OCI-LY3 (cell line): ENCODE results near the gene CCNG2.

Experiments
- H2AFZ ChIP-seq: fragments of 200-600, 300-600 bp; shearing (Covaris generic); 2 replicates; pipeline ENCODE4 v1.6.0; 2014; ENCODE audit warnings: antibody characterized with exemption, low read depth, low read length
- H3K27ac ChIP-seq: fragments of 200-600, 300-600 bp; sonication (generic); 2 replicates; pipeline ENCODE4 v1.5.1; 2014; ENCODE audit warnings: mild to moderate bottlenecking, low read length, moderate library complexity, mixed read lengths
- H3K27me3 ChIP-seq: fragments of 200-600, 300-600 bp; sonication (generic); 2 replicates; pipeline ENCODE4 v1.6.1; 2014; ENCODE audit warnings: low read depth, low read length, mixed read lengths
- H3K36me3 ChIP-seq: fragments of 200-600, 300-600 bp; sonication (generic); replicated peaks from 2 replicates; pipeline ENCODE3; 2014; ENCODE audit warnings: low read depth, low read length, mixed read lengths
- H3K4me1 ChIP-seq: fragments of 300-600, 200-600 bp; sonication (generic); 2 replicates; pipeline ENCODE4 v1.6.1; 2014; ENCODE audit warnings: low read length, mixed read lengths
- H3K4me2 ChIP-seq: fragments of 200-600, 300-600 bp; sonication (generic); 2 replicates; pipeline ENCODE4 v1.6.1; 2014; ENCODE audit warnings: low read length, mixed read lengths
- H3K4me3 ChIP-seq: fragments of 300-600, 200-600 bp; sonication (generic); 2 replicates; pipeline ENCODE4 v1.5.1; 2014; ENCODE audit warnings: antibody characterized with exemption, mild to moderate bottlenecking, low read length, moderate library complexity
- H3K79me2 ChIP-seq: fragments of 300-600, 200-600 bp; shearing (Covaris generic); 2 replicates; pipeline ENCODE4 v1.6.1; 2014; ENCODE audit warnings: mild to moderate bottlenecking, low read length, mixed read lengths
- H3K9ac ChIP-seq: fragments of 300-600, 200-600 bp; shearing (Covaris generic); 2 replicates; pipeline ENCODE4 v1.6.0; 2014; ENCODE audit warnings: mild to moderate bottlenecking, low read length, moderate library complexity
- H3K9me3 ChIP-seq: fragments of 200-600, 300-600 bp; shearing (Covaris generic); 2 replicates; pipeline ENCODE4 v1.6.1; 2014; ENCODE audit warnings: low read length, mixed read lengths; ENCODE audit not compliant: insufficient read depth
- H4K20me1 ChIP-seq: fragments of 200-600, 300-600 bp; sonication (generic); 2 replicates; pipeline ENCODE4 v1.6.1; 2016; ENCODE audit warnings: low read length, mixed read lengths; ENCODE audit not compliant: insufficient read depth
- EZH2phosphoT487 ChIP-seq: fragments of 200-600 bp; shearing (Covaris generic); IDR thresholded peaks from 2 replicates; pipeline ENCODE4 v1.6.1; 2018; ENCODE audit warnings: antibody characterized with exemption, mixed run types, low read depth
- TF ChIP-seq, protein P1 (sequence below): fragments of 200-600, 300-600 bp; sonication (generic); IDR thresholded peaks from 2 replicates; pipeline ENCODE4 v1.5.1; 2014; ENCODE audit warnings: antibody characterized with exemption, low read length, low read depth

The CCNG2 gene

DNA sequence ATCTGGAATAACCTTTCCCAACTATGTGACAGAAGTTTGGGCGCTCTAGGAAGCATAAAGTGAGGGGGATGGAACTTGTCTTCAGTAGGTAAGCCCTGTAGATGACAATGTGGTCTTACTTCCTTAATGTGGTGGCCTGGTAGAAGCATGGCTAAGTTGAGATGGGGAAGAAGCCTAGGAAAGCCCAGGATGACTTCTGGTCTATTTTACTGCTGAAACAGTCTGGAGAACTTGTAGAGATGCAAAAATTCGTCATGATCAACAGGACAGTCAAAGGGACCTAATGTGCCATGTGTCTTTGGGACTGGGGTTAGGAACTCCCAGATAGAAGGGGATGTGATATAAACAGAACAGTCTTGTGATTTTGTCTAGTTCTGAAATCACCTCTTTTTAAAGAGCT is 40.8 kb downstream of the CCNG2 start:
- Histone ChIP-seq H3K9me3 (no peaks in the 10 kb centered on the region), H2AFZ (no peak overlapping the region), H3K9ac (no peak overlapping the region), H3K79me2 (no peaks in the 10 kb centered on the region), H3K27me3 (peaks cover 42% of the 10 kb centered on the region), H3K36me3 (no peaks in the 10 kb centered on the region), H3K4me1 (peaks cover 22% of the 10 kb centered on the region), H3K4me3 (no peak overlapping the region), H3K27ac (no peak overlapping the region), H4K20me1 (no peaks in the 10 kb centered on the region), H3K4me2 (no peak overlapping the region)
- TF ChIP-seq EZH2phosphoT487, result no peak
- TF ChIP-seq, protein P1, sequence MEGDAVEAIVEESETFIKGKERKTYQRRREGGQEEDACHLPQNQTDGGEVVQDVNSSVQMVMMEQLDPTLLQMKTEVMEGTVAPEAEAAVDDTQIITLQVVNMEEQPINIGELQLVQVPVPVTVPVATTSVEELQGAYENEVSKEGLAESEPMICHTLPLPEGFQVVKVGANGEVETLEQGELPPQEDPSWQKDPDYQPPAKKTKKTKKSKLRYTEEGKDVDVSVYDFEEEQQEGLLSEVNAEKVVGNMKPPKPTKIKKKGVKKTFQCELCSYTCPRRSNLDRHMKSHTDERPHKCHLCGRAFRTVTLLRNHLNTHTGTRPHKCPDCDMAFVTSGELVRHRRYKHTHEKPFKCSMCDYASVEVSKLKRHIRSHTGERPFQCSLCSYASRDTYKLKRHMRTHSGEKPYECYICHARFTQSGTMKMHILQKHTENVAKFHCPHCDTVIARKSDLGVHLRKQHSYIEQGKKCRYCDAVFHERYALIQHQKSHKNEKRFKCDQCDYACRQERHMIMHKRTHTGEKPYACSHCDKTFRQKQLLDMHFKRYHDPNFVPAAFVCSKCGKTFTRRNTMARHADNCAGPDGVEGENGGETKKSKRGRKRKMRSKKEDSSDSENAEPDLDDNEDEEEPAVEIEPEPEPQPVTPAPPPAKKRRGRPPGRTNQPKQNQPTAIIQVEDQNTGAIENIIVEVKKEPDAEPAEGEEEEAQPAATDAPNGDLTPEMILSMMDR, result no peak

DNA sequence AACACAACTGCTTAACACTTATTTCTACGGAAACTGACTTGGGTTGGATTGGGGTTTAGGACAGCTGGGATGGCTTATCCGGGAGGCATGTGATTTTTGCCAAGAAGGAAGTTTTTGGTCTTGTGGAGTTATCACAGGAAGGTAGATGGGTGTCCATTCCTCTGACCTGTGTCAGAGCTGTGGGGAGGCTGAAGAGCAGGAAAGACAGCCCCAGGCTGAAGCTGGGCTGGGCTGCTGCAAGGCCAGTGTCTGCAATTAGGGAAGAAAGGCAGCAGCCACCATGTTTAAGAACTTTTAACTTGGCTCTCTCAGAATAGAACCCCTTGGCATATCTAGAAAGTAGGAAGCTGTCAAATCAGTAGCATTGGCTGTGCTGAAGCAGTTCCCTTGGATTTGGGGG is 42.3 kb downstream of the CCNG2 start:
- H3K27me3 ChIP-seq, result peaks cover 45% of the 10 kb centered on the region

DNA sequence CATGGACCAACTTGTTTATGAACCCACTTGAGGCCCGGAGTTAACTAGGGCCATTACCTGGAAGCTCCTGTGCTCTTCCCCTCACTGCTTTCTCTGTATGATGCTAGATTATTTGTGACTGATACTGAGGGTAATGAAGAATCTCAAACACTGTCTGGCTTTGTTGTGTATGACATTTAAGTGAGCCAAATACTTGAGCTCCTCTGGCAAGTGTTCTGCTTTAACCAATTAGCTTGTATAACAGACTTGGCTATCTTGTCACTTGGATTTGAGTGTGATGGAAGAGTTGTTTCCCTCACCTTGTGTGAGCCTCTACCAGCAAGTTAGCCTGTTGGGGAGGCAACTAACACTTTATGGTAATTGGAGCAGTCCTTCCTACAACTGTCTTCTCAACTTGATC is 42.7 kb downstream of the CCNG2 start:
- H3K36me3 ChIP-seq, result no peaks in the 10 kb centered on the region
- peaks cover 45% of the 10 kb centered on the region for H3K27me3 ChIP-seq
- no peak overlapping the region for H3K4me3 ChIP-seq
- no peak overlapping the region for H2AFZ ChIP-seq
- no peaks in the 10 kb centered on the region for H3K9me3 ChIP-seq
- no peaks in the 10 kb centered on the region for H4K20me1 ChIP-seq
- H3K27ac ChIP-seq, result no peak overlapping the region
- H3K79me2 ChIP-seq, result no peaks in the 10 kb centered on the region
- no peak overlapping the region for H3K4me2 ChIP-seq
- H3K4me1 ChIP-seq, result peaks cover 14% of the 10 kb centered on the region
- TF ChIP-seq, protein P1, result no peak
- no peak overlapping the region for H3K9ac ChIP-seq

More for the DNA sequence above, 42.3 kb downstream of the CCNG2 start:
- H3K4me3 ChIP-seq, result no peak overlapping the region
- H3K4me1 ChIP-seq, result peaks cover 18% of the 10 kb centered on the region
- H3K4me2 ChIP-seq, result no peak overlapping the region
- no peak overlapping the region for H3K9ac ChIP-seq
- H3K27ac ChIP-seq, result no peak overlapping the region
- H2AFZ ChIP-seq, result no peak overlapping the region
- H3K36me3 ChIP-seq, result no peaks in the 10 kb centered on the region
- TF ChIP-seq, protein P1, result no peak
- no peak for TF ChIP-seq EZH2phosphoT487
- H3K9me3 ChIP-seq, result no peaks in the 10 kb centered on the region
- no peaks in the 10 kb centered on the region for H3K79me2 ChIP-seq
- H4K20me1 ChIP-seq, result no peaks in the 10 kb centered on the region

DNA sequence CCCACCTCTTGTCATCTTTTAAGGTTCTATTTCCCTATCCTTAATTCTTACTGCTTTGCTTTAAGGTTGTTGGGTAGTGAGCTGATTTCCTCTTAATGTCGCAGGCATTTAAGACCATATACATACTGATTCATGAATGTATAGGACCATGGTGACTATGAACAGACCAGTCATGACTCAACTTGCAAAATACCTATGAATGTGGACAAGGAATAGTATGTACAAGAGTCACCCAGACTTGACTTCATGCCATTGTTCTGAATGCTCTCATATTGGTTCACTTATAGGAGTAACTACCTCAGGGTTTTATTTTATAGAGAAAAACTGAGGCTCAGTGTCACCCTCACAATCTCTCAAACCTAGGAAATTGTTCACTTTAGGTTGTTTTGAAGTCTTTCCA is 44.3 kb downstream of the CCNG2 start:
- peaks cover 14% of the 10 kb centered on the region for H3K4me1 ChIP-seq
- H3K4me3 ChIP-seq, result no peak overlapping the region
- peaks cover 47% of the 10 kb centered on the region for H3K27me3 ChIP-seq
- H3K4me2 ChIP-seq, result no peak overlapping the region
- no peak overlapping the region for H3K9ac ChIP-seq
- no peak overlapping the region for H2AFZ ChIP-seq
- TF ChIP-seq EZH2phosphoT487, result no peak
- TF ChIP-seq, protein P1, result no peak
- H3K36me3 ChIP-seq, result no peaks in the 10 kb centered on the region
- no peaks in the 10 kb centered on the region for H3K79me2 ChIP-seq
- no peaks in the 10 kb centered on the region for H4K20me1 ChIP-seq
- H3K27ac ChIP-seq, result no peak overlapping the region
- H3K9me3 ChIP-seq, result no peaks in the 10 kb centered on the region
